ENCODE data around the gene ADGRD1.

Gene ADGRD1

DNA sequence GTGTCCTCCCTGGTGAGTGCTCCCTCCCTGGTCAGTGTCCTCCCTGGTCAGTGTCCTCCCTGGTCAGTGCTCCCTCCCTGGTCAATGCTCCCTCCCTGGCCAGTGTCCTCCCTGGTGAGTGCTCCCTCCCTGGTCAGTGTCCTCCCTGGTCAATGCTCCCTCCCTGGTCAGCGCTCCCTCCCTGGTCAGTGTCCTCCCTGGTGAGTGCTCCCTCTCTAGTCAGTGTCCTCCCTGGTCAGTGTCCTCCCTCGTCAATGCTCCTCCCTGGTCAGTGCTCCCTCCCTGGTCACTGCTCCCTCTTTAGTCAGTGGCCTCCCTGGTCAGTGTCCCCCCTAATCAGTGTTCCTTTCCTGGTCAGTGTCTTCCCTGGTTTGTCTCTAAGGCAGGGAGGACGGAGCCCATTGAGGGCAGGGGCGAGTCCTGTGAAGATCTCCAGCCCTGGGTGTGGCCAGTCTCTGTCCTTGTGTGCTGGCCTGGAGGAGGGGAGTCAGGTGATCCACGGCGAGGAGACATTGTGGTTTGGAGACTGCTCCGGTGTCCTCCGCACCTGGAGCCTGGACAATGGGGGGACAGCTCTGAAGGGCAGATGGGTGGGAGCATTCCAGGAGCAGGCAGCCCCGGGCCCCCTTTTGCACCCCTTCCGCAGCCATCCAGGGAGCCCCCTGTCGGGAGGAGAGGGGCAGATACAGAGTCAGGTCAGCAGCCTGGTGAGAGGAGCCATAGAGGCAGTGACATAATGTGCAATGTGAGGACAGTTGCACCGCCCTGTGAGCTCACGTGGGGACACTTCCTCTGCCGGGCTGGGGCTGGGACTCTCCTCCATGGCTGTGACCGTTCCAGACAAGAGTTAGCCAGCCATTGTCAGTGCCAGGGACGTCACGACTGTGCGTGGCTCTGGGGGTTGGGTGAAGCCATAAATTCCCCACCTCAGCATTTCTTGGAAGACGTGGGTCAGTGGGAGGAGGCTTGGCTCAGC lies 93.4 kb downstream of the ADGRD1 start:
- DNase-seq: no peak

DNA sequence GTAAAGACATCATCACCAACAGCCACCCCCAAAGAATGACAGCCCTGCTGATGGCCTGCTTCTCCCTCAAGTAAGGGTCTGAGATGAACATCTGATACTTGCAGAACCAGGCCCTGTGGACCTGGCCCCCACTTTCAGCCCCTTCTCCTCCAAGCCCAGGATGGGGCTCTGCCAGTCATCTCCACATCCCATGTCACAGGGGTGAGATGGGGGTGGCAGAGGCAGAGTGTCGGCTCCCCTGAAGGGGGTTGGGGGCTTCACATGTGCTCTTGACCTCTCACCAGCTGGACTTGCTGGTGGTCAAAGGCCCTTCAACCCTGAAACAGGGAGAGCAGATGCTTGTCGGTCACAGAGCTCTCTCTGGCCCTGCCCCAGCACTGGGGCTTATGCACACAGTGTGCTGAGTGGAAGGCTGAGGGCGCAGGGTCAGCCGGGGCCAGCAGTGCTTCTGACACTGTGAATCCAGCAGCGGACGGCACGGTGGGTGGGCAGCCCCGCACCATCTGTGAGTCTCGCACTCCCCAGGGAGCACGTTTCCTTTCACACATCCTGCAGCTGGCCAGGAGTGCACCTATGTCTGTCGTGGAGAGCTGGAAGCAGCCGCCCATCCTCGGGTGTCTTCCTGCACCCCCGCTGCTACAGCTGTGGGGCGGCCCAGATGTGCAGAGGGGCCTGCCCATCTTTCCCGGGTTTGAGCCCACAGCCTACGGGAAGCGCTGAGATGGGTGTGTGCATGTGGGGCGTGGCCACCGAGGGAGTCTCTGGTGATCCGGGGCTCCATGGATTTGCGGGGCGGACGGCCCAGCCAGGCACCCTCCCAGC lies 94.3 kb downstream of the ADGRD1 start:
- DNase-seq: no peak

DNA sequence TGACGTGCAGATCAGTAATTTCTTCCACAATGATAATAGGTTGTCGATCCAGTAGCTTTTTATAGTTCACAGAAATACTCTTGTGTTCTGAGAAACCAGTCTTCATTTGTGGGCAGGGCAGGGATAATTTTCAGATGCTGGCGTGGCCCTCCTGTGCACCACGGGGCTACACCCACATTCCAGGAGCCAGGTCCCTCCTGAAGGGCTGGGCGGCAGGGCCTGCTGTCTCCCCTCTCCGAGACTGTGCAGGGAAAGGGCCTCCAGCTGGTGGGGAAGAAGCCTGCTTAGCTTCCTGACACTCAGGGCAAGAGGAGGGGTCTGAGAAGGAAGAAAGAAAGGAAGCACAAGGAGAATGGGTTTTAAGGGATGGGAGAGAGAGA lies 94.9 kb downstream of the ADGRD1 start:
- no peak for DNase-seq

DNA sequence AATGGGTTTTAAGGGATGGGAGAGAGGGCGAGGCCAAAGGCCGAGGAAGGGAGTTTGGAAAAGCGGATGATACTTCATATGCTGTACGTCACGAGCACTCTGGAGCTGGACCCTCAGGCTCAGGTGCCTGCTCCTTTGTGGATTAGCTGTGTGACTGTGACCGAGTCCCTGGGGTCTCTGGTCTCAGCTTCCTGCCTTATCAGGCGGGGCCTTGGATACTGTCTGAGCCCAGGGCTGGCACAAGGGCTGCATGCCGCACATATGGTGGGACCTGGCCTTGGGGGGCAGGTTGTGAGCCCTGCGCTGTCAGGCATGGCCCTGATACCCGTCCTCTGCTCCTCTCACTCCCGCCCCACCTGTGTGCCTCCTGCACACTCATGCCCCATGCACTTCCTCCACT lies 95.3 kb downstream of the ADGRD1 start:
- DNase-seq: no peak

DNA sequence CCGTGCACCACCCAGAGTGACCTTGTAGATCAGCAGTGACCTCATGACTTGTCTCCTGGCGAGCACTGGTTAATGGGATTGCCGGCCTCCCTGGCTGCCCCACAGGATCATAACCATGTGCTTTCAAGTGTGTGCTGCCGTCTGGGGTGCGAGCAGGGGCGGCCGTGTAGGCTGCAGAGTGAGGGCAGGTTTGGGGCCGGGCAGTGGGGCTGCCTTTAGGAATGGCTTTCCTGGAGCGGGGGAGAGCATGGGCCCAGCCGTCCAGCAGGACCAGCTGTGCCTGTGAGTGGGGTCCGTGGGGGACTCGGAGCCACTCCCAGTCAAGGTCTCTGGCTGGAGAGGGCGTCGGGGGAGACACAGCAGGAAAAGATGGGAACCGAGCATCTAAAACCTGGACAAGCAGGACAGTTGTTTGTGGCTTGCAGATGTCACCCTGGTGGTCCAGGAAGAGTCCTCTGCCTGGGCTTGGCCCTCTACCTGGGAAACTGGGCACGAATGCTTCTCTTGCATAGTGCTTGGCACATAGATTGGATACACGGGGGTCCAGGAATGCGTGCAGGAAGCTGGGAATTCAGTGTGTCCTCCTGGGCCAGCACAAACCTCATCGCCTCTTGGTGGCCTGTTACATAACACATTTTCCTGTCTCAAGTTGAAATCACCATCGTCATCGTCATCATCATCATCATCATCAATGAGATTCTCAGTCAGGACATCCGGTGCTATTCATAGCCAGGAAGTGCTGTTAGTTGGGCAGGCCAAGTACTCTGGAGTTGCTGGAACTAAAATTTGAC lies 96.0 kb downstream of the ADGRD1 start:
- DNase-seq: no peak

DNA sequence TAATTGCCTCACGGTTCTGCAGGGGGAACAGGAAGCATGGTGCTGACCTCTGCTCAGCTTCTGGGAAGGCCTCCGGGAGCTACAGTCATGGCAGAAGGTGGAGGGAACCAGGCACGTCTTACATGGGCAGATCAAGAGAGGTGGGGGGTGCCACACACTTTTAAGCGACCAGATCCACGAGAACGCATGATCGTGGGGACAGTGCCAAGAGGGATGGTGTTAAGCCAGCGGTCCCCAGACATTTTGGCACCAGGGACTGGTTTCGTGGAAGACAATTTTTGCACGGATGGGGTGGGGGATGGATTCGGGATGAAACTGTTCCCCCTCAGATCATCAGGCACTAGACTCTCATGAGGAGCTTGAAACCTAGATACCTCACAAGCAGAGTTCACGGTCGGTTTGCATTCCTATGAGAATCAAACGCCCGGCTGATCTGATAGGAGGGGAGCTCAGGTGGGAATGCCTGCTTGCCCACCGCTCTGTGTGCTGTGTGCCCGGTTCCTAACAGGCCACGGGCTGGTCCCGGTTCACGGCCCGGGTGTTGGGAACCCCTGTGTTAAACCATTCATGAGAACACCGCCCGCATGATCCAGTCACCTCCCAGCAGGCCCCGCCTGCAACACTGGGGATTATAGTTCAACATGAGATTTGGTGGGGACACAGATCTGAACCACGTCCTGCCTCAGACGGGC lies 96.9 kb downstream of the ADGRD1 start:
- DNase-seq: no peak

DNA sequence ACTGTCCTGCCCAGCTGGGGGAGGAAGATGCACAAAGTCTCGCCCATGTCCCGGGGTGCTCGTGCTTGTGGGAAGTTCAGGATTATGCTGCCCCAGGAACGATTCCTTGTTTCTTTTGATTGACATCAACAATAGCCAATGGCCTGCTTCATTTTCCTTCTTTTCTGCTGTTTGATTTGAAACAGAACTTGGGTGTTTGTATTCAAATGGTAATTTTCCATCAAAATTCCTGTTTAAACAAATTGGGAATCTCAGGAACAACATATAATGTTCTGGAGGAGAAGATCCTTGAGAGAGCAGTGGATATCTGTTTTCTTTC lies 97.4 kb downstream of the ADGRD1 start:
- DNase-seq: no peak

DNA sequence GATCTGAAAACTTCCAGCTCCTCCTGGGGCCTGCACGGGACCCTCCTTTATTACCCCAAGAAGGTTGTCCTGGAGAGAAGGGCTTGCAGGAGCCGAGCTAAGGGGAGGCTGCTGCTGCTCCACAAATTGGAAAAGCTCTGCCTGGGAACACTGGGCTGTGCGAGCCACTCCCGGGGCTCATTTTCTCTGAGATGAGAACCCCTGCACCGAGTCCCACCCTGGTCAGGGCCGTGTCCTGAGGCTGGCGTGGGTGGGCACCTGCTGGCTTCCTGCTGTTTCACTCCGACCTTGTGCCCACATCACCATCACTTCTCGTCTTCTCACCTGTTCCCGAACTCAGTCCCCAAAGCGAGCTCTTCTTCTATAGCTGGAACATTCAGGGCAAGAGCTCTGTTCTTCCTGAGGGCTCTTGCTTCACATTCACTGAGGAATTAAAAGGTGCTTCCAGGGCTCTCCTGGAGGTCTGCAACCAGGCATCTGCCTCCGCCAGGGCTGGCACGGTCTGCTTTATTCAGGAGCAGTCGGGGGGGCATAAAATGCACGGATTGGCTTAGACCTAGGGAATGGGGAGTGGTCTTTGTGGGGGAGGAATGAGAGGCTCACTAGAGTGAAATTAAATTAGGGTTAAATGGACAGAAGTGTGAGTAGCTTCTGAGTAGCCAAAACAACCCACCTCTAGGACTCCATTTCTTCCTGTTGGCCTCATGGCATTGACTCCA lies 98.5 kb downstream of the ADGRD1 start:
- DNase-seq: no peak

DNA sequence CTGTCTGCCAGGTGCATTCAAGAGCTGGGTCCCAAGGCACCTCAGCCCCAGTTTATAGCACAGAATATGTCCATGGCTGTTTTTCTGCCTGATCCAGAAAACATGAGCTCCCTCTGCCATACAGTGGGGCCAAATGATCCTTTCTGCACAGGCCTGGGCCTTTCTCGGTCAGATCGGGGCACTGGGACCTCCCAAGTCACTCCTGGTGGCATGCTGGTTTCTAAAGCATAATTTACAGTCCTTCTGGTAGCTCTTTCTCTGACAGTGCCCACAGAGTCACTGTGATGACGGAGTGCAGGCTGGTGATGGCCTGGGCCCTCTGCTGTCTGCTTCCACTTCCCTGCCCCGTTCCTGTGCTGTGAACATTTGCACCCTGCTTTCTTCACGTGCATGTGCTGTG lies 99.2 kb downstream of the ADGRD1 start:
- DNase-seq: no peak

DNA sequence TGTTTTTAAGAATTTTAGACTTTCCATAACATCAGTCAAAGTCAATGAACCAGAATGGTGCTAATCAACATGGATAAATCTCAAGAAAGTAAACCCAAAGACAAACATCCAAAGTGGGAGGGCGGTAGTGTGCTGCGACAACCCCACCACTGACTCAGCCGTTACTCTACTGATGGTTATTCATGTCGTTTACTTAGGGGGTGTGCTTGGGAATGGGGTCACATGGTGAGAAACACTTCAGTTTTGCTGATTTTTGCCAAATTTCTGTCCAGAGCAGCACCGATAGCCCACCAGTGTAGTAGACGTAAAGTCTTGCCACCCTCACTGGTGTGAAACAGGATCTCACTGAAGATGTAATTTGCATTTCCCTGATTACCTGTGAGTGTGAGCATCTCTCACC lies 99.9 kb downstream of the ADGRD1 start:
- no peak for DNase-seq

DNA sequence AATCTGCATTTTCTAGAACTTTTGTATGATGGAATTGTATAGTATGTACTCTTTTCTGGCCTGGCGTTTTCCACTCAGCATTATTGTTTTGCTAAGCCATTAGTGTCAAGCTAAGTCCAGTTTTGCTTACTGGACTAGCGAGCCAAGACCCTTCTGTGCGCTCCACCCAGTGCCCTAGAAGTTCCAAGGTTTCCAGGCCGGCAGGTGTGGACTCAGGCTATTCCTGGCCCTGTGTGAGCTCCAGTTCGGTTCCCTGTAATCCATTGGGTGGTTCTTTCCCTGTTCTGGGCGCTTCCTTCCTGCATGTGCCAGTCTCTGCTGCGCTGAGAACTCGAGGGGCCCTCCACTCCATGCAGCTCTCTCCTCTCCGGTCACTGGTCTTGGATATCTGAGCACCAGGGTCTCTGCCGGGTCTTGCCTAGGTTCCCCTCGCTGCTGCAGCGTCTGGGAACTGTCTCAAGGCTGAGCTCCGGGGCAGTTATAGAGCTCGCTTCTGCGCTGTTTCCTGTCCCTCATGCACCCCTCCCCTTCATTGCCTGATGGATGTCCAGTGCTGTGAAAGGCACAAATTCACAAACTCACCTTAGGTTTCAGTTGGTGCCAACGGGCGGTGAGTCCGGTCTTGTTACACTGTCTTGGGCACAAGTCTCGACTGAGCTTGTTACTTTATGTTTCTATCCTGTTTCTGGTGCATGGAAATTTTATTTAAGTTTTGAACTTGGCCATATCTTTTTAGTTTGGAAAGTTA lies 100.8 kb downstream of the ADGRD1 start:
- DNase-seq: no peak

DNA sequence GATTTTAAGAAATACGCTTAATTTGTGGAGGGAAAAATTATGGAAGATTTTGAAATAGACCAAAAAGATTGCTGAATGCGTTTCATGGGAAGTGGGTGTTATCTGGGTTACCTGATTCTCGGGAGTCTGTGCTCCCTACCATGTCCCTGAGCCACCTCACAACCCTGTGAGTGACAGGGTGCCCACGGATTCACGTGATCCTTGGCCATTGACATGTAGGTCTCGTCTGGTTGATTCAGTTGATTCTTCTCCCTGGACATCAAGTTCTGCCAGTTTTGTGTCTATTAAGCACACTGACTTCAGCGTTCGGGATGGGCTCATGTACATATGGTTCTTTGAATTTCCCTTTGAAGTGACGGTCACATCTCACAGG lies 101.4 kb downstream of the ADGRD1 start:
- DNase-seq: no peak

DNA sequence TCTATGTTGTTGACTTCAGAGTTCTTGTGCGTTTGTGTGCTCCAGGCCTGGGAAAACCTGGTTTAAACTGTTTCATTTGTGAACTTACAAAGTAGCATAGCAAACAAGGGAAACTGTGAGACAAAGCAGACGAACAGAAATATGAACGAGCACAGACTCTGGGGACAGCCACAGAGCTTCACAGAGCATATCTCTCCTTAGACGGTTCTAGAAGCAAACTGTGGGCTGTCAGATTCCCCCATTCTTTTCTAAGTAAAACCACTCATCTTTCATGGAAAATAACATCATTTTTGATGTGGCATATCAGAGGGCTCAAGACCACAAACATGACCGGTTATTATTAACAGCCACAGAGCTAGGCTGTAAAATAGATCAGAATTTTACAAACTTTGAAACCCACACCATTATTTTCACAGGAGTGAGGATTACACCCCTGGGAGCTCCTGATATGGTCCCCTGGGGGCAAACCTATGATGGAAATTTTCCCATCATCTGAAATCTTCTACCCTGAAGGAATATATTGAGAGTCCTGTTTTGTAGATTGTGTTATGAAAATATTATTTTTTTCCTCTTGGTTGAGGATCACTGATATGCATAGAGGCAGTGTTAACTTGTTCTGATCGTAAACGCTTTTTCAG lies 102.0 kb downstream of the ADGRD1 start:
- no peak for DNase-seq

DNA sequence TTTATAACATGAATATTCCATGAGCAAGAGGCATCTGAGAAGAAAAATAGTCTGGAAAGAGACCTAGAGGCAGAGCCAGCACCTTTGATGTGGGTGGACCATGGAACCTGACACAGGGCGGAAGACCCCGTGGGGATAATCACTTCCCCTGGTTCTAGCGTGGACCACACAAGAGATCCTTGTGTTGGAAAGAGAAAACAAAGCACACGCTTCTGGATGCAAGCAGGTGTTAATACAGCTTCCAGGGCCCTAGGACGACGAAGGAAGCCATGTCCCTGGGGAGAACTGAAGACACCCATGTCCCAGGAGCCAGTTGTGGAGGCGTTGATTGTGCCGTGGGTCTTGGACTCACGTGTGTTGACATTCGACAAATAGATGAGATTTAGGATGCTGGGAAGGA lies 102.9 kb downstream of the ADGRD1 start:
- no peak for DNase-seq

DNA sequence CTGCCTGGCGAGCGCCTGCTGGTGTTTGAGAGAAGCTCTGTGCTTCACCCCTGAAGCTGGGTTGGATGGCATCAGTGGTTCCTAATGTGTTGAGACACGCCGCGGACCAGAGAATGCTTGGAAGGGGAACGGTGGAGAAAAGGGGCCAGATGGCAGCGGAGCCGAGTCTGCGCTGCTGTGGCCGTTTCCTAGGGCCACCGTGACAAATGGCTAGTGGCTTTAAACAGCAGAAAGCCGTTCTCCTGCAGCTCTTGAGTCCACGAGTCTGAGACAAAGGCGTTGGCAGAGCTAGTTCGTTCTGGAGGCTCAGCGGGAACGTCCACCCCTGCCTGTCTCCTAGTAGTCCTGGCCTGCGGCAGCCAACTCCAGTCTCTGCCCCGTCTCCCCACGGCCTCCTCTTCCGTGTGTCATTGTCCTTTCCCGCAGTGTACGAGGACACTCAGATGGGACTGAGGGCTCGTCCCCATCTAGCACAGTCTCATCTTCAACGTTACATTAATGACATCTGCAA lies 103.6 kb downstream of the ADGRD1 start:
- no peak for DNase-seq

DNA sequence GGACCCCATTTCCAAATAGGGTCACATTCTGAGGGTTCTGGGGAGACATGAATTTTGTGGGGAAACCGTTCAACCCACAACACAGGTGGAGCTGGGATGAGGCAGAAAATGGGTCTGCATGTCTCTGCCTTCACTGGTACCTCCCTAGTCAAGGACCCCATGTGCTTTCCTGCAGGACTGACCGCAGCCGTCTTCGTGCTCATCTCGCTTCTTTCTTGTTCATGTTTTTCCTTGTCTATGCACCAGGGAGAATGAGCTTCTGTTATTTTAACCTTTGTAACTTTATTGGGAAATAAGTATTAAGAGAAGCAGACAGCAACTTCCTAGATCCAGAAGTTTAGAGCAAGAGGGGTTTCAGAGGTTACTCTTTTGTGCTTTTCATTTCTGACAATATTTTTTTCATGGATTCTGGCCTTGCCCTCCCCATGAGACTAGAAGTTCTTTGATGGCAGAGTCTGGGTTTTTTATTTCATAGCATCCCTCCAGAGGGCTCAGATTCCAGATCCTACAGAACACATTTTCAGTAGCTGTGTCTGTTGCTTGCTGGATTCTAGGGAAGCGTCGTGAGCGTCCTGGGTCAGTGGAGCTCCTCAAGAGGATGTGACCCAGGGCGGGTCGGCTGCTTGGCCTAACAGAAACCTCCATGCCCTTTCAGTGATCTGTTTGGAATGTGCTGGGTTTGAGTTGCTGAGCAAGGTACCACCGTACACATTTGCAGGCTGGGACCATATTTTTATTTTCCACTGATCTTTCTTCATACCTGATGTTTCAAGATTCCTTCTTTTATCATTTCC lies 104.2 kb downstream of the ADGRD1 start:
- no peak for DNase-seq

DNA sequence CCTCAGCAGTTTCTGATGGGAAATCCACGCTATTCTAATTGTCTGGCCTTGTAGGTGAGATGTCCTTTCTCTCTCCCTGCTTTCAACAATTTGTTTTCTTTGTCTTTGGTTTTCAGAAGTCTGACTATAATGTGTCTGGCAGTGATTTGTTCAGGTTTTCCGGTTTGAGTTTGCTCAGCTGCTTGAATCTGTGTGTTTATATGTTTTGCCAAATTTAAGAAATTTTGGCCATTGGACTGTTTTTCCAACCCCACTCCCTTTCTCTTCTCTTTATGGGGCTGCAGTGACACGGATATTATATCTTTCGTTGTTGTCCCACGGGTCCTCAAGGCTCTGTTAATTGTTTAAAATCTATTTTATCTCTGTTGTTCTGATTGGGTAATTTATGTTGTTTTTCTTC lies 105.0 kb downstream of the ADGRD1 start:
- no peak for DNase-seq

DNA sequence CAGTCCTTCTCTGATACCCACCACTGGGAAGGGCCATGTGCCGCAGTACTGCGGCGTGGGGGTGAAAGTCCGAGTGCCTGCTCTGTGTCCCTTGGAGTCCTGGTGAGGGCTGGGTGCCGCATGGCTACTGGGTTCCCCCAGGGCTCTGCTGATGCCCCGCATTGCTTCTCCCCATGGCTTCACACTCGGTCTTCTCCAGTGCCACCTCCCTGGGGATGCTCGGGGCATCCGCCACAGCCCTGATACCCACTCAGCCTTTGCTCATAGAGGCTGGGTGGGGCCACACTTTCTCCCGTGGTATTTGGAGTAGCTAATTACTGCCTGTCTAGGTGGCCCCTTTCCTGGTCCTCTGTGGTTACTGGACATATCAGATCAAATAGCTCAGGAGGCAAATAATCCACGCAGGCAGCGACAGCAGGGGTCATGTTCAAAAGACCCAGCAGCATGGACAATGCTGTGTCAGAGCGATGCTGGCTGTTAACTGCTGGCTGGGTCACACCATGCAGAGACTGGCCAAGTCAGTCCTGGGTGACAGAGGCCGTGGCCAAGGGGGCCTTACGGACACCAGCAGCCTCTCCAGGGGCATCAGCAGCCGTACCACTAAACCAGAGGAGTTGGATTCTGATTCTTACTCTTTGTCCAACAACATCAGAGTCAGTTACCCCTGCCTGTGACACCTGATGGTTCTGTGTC lies 106.5 kb downstream of the ADGRD1 start:
- DNase-seq: no peak
